OCI-LY1 (cell line): Measurements from ENCODE around the gene SOX5.

ENCODE experiments used
- H2AFZ ChIP-seq: fragments of 200-600 bp; sonication (generic), shearing (Covaris generic); 2 replicates; pipeline ENCODE4 v1.6.0; 2014; ENCODE audit warnings: antibody characterized with exemption, mild to moderate bottlenecking, low read length
- H3F3A ChIP-seq: fragments of 200-600 bp; sonication (generic), shearing (Covaris generic); 2 replicates; pipeline ENCODE4 v1.6.0; 2014; ENCODE audit warnings: mild to moderate bottlenecking, antibody characterized with exemption, low read length, moderate library complexity; ENCODE audit not compliant: insufficient read depth
- H3K27ac ChIP-seq: fragments of 200-600 bp; sonication (generic); 2 replicates; pipeline ENCODE4 v1.5.1; 2014; ENCODE audit warnings: low read length, mixed run types, mild to moderate bottlenecking, low read depth; ENCODE audit not compliant: poor library complexity, severe bottlenecking
- H3K27me3 ChIP-seq: fragments of 200-600 bp; sonication (generic); 2 replicates; pipeline ENCODE4 v1.6.0; 2014; ENCODE audit warnings: antibody characterized with exemption, mild to moderate bottlenecking, low read length, moderate library complexity; ENCODE audit not compliant: insufficient read depth
- H3K36me3 ChIP-seq: fragments of 200-600 bp; sonication (generic); 2 replicates; pipeline ENCODE4 v1.6.1; 2014; ENCODE audit warnings: mild to moderate bottlenecking, antibody characterized with exemption, low read length, moderate library complexity, mixed read lengths; ENCODE audit not compliant: insufficient read depth
- H3K4me1 ChIP-seq: fragments of 200-600 bp; sonication (generic); 2 replicates; pipeline ENCODE4 v1.5.1; 2014; ENCODE audit warnings: mild to moderate bottlenecking, low read length, moderate library complexity; ENCODE audit not compliant: insufficient read depth, severe bottlenecking
- H3K4me2 ChIP-seq: fragments of 200-600 bp; sonication (generic), shearing (Covaris generic); 2 replicates; pipeline ENCODE4 v1.6.1; 2014; ENCODE audit warnings: low read length
- H3K4me3 ChIP-seq: fragments of 200-600 bp; sonication (generic); 2 replicates; pipeline ENCODE4 v1.5.1; 2014; ENCODE audit warnings: low read length, low read depth, mild to moderate bottlenecking, mixed read lengths; ENCODE audit not compliant: poor library complexity, severe bottlenecking
- H3K79me2 ChIP-seq: fragments of 200-600 bp; shearing (Covaris generic); 2 replicates; pipeline ENCODE4 v1.6.1; 2016; ENCODE audit warnings: mixed run types, low read length, mixed read lengths; ENCODE audit not compliant: insufficient read depth
- H3K9ac ChIP-seq: fragments of 200-600 bp; sonication (generic), shearing (Covaris generic); 2 replicates; pipeline ENCODE4 v1.6.1; 2014; ENCODE audit warnings: mild to moderate bottlenecking, low read length, mixed read lengths
- H3K9me2 ChIP-seq: fragments of 200-600 bp; sonication (generic), shearing (Covaris generic); 2 replicates; pipeline ENCODE4 v1.6.1; 2014; ENCODE audit warnings: low read depth, mild to moderate bottlenecking, low read length, mixed read lengths
- H3K9me3 ChIP-seq: fragments of 200-600 bp; shearing (Covaris generic); 2 replicates; pipeline ENCODE4 v1.6.1; 2014; ENCODE audit warnings: low read length, mixed read lengths
- H4K20me1 ChIP-seq: fragments of 200-600 bp; sonication (generic), shearing (Covaris generic); 2 replicates; pipeline ENCODE4 v1.6.0; 2016; ENCODE audit warnings: mild to moderate bottlenecking, low read length; ENCODE audit not compliant: insufficient read depth
- EZH2 ChIP-seq: fragments of 200-600 bp; sonication (generic), shearing (Covaris generic); IDR thresholded peaks from 2 replicates; pipeline ENCODE4 v1.8.0; 2017; ENCODE audit warnings: borderline replicate concordance, mixed run types, mild to moderate bottlenecking, antibody characterized with exemption, low read length, moderate library complexity, mixed read lengths
- TF ChIP-seq, protein P1 (sequence below): fragments of 200-600 bp; sonication (generic), shearing (Covaris generic); IDR thresholded peaks from 2 replicates; pipeline ENCODE4 v1.5.1; 2017; ENCODE audit warnings: mild to moderate bottlenecking, antibody characterized with exemption, low read length, moderate library complexity, mixed read lengths

The SOX5 gene

DNA sequence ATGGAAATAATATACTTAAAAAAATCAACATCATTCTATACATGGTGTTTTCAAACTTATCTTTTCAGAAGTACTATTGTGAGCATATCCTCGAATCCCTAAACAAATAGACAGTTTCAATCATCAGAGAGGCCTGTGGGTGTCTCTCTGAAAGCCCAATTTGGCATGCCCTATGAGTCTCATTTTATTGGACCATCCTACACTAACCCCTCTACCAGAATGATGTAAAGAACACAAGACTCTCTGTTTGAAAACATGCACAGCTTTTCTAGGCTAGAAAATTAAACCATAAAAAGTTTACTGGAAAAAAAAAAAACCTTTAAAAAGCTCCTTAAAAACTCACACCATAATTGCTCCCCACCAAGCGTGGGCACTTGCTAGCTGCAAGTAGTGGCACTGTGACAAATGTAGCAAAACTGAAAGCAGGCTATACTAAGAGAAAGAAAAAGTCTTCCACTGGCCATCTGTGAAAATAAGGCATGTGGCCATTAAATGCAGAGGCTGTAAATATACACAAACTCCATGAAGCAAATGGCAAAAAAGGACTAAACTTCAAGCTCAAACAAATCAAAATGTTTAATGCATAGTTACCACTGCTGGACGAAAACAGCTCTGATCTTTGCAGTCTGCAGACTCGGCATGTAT, 394.2 kb downstream of the SOX5 start:
- no peak overlapping the region for H3K9ac ChIP-seq
- TF ChIP-seq, protein P1, sequence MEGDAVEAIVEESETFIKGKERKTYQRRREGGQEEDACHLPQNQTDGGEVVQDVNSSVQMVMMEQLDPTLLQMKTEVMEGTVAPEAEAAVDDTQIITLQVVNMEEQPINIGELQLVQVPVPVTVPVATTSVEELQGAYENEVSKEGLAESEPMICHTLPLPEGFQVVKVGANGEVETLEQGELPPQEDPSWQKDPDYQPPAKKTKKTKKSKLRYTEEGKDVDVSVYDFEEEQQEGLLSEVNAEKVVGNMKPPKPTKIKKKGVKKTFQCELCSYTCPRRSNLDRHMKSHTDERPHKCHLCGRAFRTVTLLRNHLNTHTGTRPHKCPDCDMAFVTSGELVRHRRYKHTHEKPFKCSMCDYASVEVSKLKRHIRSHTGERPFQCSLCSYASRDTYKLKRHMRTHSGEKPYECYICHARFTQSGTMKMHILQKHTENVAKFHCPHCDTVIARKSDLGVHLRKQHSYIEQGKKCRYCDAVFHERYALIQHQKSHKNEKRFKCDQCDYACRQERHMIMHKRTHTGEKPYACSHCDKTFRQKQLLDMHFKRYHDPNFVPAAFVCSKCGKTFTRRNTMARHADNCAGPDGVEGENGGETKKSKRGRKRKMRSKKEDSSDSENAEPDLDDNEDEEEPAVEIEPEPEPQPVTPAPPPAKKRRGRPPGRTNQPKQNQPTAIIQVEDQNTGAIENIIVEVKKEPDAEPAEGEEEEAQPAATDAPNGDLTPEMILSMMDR = no peak
- no peak for TF ChIP-seq EZH2
- no peak overlapping the region for H3K4me2 ChIP-seq
- no peak overlapping the region for H3K27ac ChIP-seq
- H3K27me3 ChIP-seq = no peaks in the 10 kb centered on the region
- no peak overlapping the region for H2AFZ ChIP-seq
- no peaks in the 10 kb centered on the region for H3F3A ChIP-seq
- no peaks in the 10 kb centered on the region for H3K36me3 ChIP-seq
- H3K4me1 ChIP-seq = no peaks in the 10 kb centered on the region
- no peaks in the 10 kb centered on the region for H3K9me3 ChIP-seq
- H3K9me2 ChIP-seq = no peaks in the 10 kb centered on the region
- H3K4me3 ChIP-seq = no peak overlapping the region
- no peaks in the 10 kb centered on the region for H3K79me2 ChIP-seq
- H4K20me1 ChIP-seq = no peaks in the 10 kb centered on the region

DNA sequence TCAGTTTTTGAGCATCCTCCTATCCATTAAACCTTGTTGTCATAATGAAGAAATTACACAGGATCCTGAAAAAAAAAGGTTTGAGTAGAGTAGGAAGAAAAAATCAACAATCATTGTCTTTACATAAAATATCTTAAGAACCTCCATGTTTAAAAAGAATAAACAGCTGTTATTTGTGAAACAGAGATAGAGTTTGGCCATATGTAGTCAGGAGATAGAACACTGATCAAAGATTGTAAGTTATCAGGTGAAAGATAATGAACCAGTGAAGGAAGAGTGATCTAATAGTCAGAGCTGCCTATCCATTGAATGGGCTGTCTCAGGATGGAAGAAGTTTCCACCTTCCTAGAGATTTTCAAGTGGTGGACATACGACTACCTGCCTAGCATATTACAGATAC, 397.1 kb downstream of the SOX5 start:
- no peak overlapping the region for H3K4me3 ChIP-seq
- no peak for TF ChIP-seq EZH2
- TF ChIP-seq, protein P1 = no peak
- H3K79me2 ChIP-seq = no peaks in the 10 kb centered on the region
- no peak overlapping the region for H3K4me2 ChIP-seq
- no peaks in the 10 kb centered on the region for H3F3A ChIP-seq
- no peaks in the 10 kb centered on the region for H3K9me3 ChIP-seq
- H3K27ac ChIP-seq = no peak overlapping the region
- H3K9me2 ChIP-seq = no peaks in the 10 kb centered on the region
- H3K9ac ChIP-seq = no peak overlapping the region
- H3K27me3 ChIP-seq = no peaks in the 10 kb centered on the region
- no peaks in the 10 kb centered on the region for H4K20me1 ChIP-seq
- no peak overlapping the region for H2AFZ ChIP-seq
- H3K36me3 ChIP-seq = no peaks in the 10 kb centered on the region
- H3K4me1 ChIP-seq = no peaks in the 10 kb centered on the region

DNA sequence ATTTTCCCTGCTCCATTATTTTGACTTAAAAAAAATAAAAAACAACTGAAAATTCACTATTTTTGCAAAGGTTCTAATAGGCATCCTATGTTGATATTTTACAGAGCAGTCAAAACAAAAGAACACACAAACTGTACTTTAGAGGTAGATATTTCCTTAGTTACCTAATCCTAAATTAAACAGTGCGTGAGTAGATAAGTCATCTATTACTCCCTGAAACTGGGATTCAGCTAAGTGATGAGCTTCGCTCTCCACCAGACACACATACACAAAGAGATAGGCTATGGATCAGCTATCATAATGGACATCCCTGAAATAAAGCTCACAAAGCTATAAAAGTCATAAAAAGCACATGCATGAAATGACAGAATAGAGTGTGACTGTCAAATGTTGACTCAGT, 398.7 kb downstream of the SOX5 start:
- no peak for TF ChIP-seq EZH2
- TF ChIP-seq, protein P1 = no peak
- no peak overlapping the region for H3K9ac ChIP-seq
- no peaks in the 10 kb centered on the region for H3K9me3 ChIP-seq
- H3K4me3 ChIP-seq = no peak overlapping the region
- no peaks in the 10 kb centered on the region for H3K27me3 ChIP-seq
- no peak overlapping the region for H3K4me2 ChIP-seq
- no peaks in the 10 kb centered on the region for H3K9me2 ChIP-seq
- no peaks in the 10 kb centered on the region for H3K79me2 ChIP-seq
- no peaks in the 10 kb centered on the region for H3K36me3 ChIP-seq
- no peak overlapping the region for H3K27ac ChIP-seq
- no peaks in the 10 kb centered on the region for H4K20me1 ChIP-seq
- no peak overlapping the region for H2AFZ ChIP-seq
- no peaks in the 10 kb centered on the region for H3F3A ChIP-seq
- no peaks in the 10 kb centered on the region for H3K4me1 ChIP-seq
